Stimulated activated CD4-positive, alpha-beta T cell treated with anti-CD3 and anti-CD28 coated beads, Interleukin-1b, Interleukin-23, amount 100 ng/mL, for 1 hour (primary cell): ENCODE measurements around the gene MAP3K9.
A peak's percentile ranks its signal among the peaks of the same experiment; 100 is the strongest.
"Not testable (repeated sequence)": the region's sequence is repeated elsewhere in the genome, so short reads cannot be mapped to it uniquely, and the experiment has no call there.

Experiments used
- DNase-seq, 2 donors: peaks; one replicate each; pipeline ENCODE4 v3.0.0-alpha.2; 2020; ENCODE audit warnings: low read depth in 2 of 2

The MAP3K9 gene

GRCh38 chr14:70724944-70725343 is 84.4 kb downstream of the MAP3K9 start:
- DNase-seq = no peak

- DNase-seq = no peak
Measured at GRCh38 chr14:70724110-70724509, 85.2 kb downstream of the MAP3K9 start.

GRCh38 chr14:70723276-70723675 is 86.0 kb downstream of the MAP3K9 start:
- no peak for DNase-seq

GRCh38 chr14:70722418-70722817 is 86.9 kb downstream of the MAP3K9 start:
- no peak for DNase-seq

- no peak for DNase-seq
Measured at GRCh38 chr14:70721542-70721941, 87.8 kb downstream of the MAP3K9 start.

GRCh38 chr14:70718383-70719118 is 90.8 kb downstream of the MAP3K9 start:
- DNase-seq = no peak

GRCh38 chr14:70716958-70717357 is 92.4 kb downstream of the MAP3K9 start:
- DNase-seq = no peak

- no peak for DNase-seq
Measured at GRCh38 chr14:70716483-70716882, 92.8 kb downstream of the MAP3K9 start.

- DNase-seq = peak in 1 of 2 donors; percentile 6
Measured at GRCh38 chr14:70714055-70714550, 95.2 kb downstream of the MAP3K9 start.

- DNase-seq = no peak
Measured at GRCh38 chr14:70713511-70713916, 95.8 kb downstream of the MAP3K9 start.

GRCh38 chr14:70713096-70713495 is 96.2 kb downstream of the MAP3K9 start:
- DNase-seq = no peak

- no peak for DNase-seq
Measured at GRCh38 chr14:70711451-70711850, 97.9 kb downstream of the MAP3K9 start.

GRCh38 chr14:70709726-70710382 is 99.5 kb downstream of the MAP3K9 start:
- DNase-seq = no peak

- no peak for DNase-seq
Measured at GRCh38 chr14:70708717-70709570, 100.4 kb downstream of the MAP3K9 start.

GRCh38 chr14:70707138-70708038 is 101.9 kb downstream of the MAP3K9 start:
- DNase-seq = no peak

- DNase-seq = no peak
Measured at GRCh38 chr14:70706177-70706576, 103.1 kb downstream of the MAP3K9 start.

- DNase-seq = no peak
Measured at GRCh38 chr14:70704960-70705359, 104.4 kb downstream of the MAP3K9 start.

- DNase-seq = not testable (repeated sequence)
Measured at GRCh38 chr14:70703621-70704168, 105.6 kb downstream of the MAP3K9 start.

- no peak for DNase-seq
Measured at GRCh38 chr14:70702161-70702560, 107.2 kb downstream of the MAP3K9 start.

GRCh38 chr14:70701610-70702009 is 107.7 kb downstream of the MAP3K9 start:
- no peak for DNase-seq
